ENCODE results near the gene DNM1L. TPM values are rescaled to one million over a fixed set of nuclear protein-coding genes. Genes with fewer than 3 reads are reported as not detected.

The DNM1L gene
- total and polyA plus RNA-seq, 2 of the 4 experiments (the other 2 are of a cell fraction) = 44.8 to 70.1 TPM

DNA sequence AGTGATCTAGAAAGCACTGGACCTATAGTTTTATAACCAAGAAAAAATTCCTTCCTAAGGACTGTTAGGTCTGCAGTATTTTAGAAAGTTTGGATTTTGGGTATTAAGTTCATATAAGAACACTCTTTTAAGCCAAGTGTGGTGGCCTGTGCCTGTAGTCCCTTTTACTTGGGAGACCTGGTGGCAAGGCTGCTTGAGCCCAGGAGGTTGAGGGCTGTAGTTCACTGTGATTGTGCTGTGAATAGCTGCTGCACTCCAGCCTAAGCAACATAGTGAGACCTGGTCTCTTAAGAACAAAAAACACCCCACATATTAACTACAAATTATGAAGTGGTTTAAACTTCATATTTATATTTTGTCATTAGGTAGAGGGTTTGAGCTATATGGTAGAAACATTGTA, 9.7 kb downstream of the DNM1L start:
- Histone ChIP-seq H2BK15ac (ENCODE audit: low read depth, low read length) (no peak overlapping the region), H3K23ac (ENCODE audit: low read depth, low read length) (no peak overlapping the region), H2AFZ (replicated peaks; ENCODE audit: low read length, poor library complexity) (no peak overlapping the region), H2BK120ac (ENCODE audit: low read depth, low read length) (no peak overlapping the region), H4K8ac (ENCODE audit: low read depth in 2 of 2, low read length in 2 of 2) (no peak overlapping the region), H4K5ac (ENCODE audit: low read depth, low read length) (no peak overlapping the region), H2AK5ac (ENCODE audit: low read depth, low read length) (no peak overlapping the region), H3K14ac (replicated peaks; ENCODE audit: low read depth, low read length) (no peak overlapping the region), H4K20me1 (ENCODE audit: insufficient read depth, low read length) (peaks cover 34% of the 10 kb centered on the region), H3K18ac (ENCODE audit: low read depth, low read length) (no peak overlapping the region), H3K9me3 (ENCODE audit: control insufficient read depth, insufficient read depth, low read length) (no peaks in the 10 kb centered on the region), H3K79me1 (ENCODE audit: low read depth in 1 of 2, low read length in 2 of 2) (peaks cover 8 to 59% of the 10 kb centered on the region in 2 experiments), H4K91ac (ENCODE audit: insufficient read depth, low read depth, low read length) (no peak overlapping the region), H3K4me3 (ENCODE audit: insufficient read depth, low read depth, low read length) (no peak overlapping the region), H2BK5ac (ENCODE audit: low read depth, low read length, poor library complexity, severe bottlenecking) (no peak overlapping the region), H3K36me3 (ENCODE audit: control insufficient read depth, insufficient read depth, low read length) (peaks cover 3% of the 10 kb centered on the region; the same call in 1 of the 2 replicates), H3K27me3 (ENCODE audit: control insufficient read depth, insufficient read depth, low read length) (no peaks in the 10 kb centered on the region), H3K27ac (ENCODE audit: insufficient read depth, low read length) (no peak overlapping the region), H3K4me1 (ENCODE audit: control insufficient read depth, insufficient read depth, low read length) (no peaks in the 10 kb centered on the region), H2BK20ac (ENCODE audit: low read depth, low read length) (no peak overlapping the region), H2AK9ac (replicated peaks; ENCODE audit: low read depth, low read length, poor library complexity) (no peak overlapping the region), H3K56ac (ENCODE audit: extremely low read depth, insufficient read depth, low read length) (no peak overlapping the region), H3K4me2 (ENCODE audit: low read depth, low read length) (no peak overlapping the region), H3K4ac (ENCODE audit: low read depth, low read length) (no peak overlapping the region), H3K9me1 (ENCODE audit: insufficient read depth, low read length) (no peaks in the 10 kb centered on the region; the same call in 1 of the 2 replicates), H3K9ac (ENCODE audit: low read depth, low read length) (no peak overlapping the region)
- no TSS peak for BruUV-seq (replicated peaks)
- ChIA-PET POLR2A (ENCODE audit: unreplicated experiment) (interaction anchor here (0.6 kb wide), 1 partner anchor 9 kb away, joined by 6 read pairs; no protein-coding TSS in a partner anchor), CTCF (interaction anchor here (1.3 kb wide), 1 partner anchor 14 kb away, joined by 3 read pairs; no protein-coding TSS in a partner anchor)
- dilution Hi-C loops (cut with HindIII; ENCODE audit: low sequenced_read_pairs, unreplicated experiment) (no loop called here), in situ Hi-C loops (cut with MboI; ENCODE audit: low sequenced_read_pairs) (loop anchor here (25.0 kb wide), 1 partner anchor 1026 kb away; the partner anchor contains the start of gene ETFBKMT), intact Hi-C loops (cut with micrococcal nuclease) (no loop called here)
- TF ChIP-seq MAZ (IDR thresholded peaks at IDR 0.05; ENCODE audit: borderline replicate concordance, low read depth, low read length) = no peak
- no peak for TF ChIP-seq RCOR1 (IDR thresholded peaks at IDR 0.05; ENCODE audit: insufficient replicate concordance, low read length)
- no peak for TF ChIP-seq CHD1 (IDR thresholded peaks at IDR 0.05; ENCODE audit: low read depth, low read length)
- TF ChIP-seq, protein P1, sequence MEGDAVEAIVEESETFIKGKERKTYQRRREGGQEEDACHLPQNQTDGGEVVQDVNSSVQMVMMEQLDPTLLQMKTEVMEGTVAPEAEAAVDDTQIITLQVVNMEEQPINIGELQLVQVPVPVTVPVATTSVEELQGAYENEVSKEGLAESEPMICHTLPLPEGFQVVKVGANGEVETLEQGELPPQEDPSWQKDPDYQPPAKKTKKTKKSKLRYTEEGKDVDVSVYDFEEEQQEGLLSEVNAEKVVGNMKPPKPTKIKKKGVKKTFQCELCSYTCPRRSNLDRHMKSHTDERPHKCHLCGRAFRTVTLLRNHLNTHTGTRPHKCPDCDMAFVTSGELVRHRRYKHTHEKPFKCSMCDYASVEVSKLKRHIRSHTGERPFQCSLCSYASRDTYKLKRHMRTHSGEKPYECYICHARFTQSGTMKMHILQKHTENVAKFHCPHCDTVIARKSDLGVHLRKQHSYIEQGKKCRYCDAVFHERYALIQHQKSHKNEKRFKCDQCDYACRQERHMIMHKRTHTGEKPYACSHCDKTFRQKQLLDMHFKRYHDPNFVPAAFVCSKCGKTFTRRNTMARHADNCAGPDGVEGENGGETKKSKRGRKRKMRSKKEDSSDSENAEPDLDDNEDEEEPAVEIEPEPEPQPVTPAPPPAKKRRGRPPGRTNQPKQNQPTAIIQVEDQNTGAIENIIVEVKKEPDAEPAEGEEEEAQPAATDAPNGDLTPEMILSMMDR (conservative IDR thresholded peaks at IDR 0.05; ENCODE audit: low read depth, low read length) = no peak
- TF ChIP-seq, protein P2, sequence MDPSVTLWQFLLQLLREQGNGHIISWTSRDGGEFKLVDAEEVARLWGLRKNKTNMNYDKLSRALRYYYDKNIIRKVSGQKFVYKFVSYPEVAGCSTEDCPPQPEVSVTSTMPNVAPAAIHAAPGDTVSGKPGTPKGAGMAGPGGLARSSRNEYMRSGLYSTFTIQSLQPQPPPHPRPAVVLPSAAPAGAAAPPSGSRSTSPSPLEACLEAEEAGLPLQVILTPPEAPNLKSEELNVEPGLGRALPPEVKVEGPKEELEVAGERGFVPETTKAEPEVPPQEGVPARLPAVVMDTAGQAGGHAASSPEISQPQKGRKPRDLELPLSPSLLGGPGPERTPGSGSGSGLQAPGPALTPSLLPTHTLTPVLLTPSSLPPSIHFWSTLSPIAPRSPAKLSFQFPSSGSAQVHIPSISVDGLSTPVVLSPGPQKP (IDR thresholded peaks at IDR 0.05; ENCODE audit: borderline replicate concordance, low read depth, low read length) = no peak
- no peak for TF ChIP-seq SMC3 (IDR thresholded peaks at IDR 0.05; ENCODE audit: low read depth, low read length)
- TF ChIP-seq, protein P3, sequence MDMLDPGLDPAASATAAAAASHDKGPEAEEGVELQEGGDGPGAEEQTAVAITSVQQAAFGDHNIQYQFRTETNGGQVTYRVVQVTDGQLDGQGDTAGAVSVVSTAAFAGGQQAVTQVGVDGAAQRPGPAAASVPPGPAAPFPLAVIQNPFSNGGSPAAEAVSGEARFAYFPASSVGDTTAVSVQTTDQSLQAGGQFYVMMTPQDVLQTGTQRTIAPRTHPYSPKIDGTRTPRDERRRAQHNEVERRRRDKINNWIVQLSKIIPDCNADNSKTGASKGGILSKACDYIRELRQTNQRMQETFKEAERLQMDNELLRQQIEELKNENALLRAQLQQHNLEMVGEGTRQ (IDR thresholded peaks at IDR 0.05; ENCODE audit: low read depth, low read length) = no peak
- no peak for TF ChIP-seq RFX5 (IDR thresholded peaks at IDR 0.05; ENCODE audit: low read depth, low read length)
- TF ChIP-seq NFE2L2 (IDR thresholded peaks at IDR 0.05; ENCODE audit: low read depth, low read length) = no peak
- TF ChIP-seq RAD21 (IDR thresholded peaks at IDR 0.05; ENCODE audit: low read length) = no peak
- no peak for TF ChIP-seq POLR2A (IDR thresholded peaks at IDR 0.05; ENCODE audit: low read depth, low read length)
- no peak for TF ChIP-seq MXI1 (IDR thresholded peaks at IDR 0.05; ENCODE audit: borderline replicate concordance, low read depth, low read length)
- no peak for TF ChIP-seq CEBPB (IDR thresholded peaks at IDR 0.05; ENCODE audit: low read depth, low read length)
- no peak for TF ChIP-seq FOS (IDR thresholded peaks at IDR 0.05; ENCODE audit: low read depth, low read length)
- no peak for TF ChIP-seq BHLHE40 (IDR thresholded peaks at IDR 0.05; ENCODE audit: low read depth, low read length)
- no peak for TF ChIP-seq MAFK (IDR thresholded peaks at IDR 0.05; ENCODE audit: low read depth, low read length)
- ATAC-seq (ENCODE audit: low read depth) = no peak
- no peak for DNase-seq
